ENCODE measurements around the gene JAG1. TPM values are rescaled to one million over a fixed set of nuclear protein-coding genes. Genes with fewer than 3 reads are reported as not detected.
A peak's percentile ranks its signal among the peaks of the same experiment; 100 is the strongest.

The JAG1 gene
- total RNA-seq, 4 donors from 2014 or later: 34.3 to 81.9 (median 45.7) TPM

- Histone ChIP-seq H3K36me3 (no peaks in the 10 kb centered on the region), H3K4me3 (no peak overlapping the region), H3K9me3 (no peaks in the 10 kb centered on the region), H3K4me1 (no peaks in the 10 kb centered on the region), H3K27me3 (no peaks in the 10 kb centered on the region), H3K27ac (no peak overlapping the region)
- 88 to 98% methylated on average over 7 of the region's 7 CpGs for WGBS, 2 donors (ENCODE audit: low coverage in 1 of 2)
- no peak for TF ChIP-seq CTCF (IDR thresholded peaks at IDR 0.05)
- TF ChIP-seq POLR2AphosphoS5 (IDR thresholded peaks at IDR 0.05): no peak
- no peak for TF ChIP-seq EP300 (IDR thresholded peaks at IDR 0.05)
- TF ChIP-seq POLR2A (IDR thresholded peaks at IDR 0.05): no peak
- ATAC-seq: no peak
Observed at GRCh38 chr20:10708351-10709185, 34.8 kb upstream of the JAG1 start.

GRCh38 chr20:10707791-10708190 lies 34.0 kb upstream of the JAG1 start:
- Histone ChIP-seq H3K36me3 (no peaks in the 10 kb centered on the region), H3K27me3 (no peaks in the 10 kb centered on the region), H3K9me3 (no peaks in the 10 kb centered on the region), H3K27ac (no peak overlapping the region), H3K4me3 (no peak overlapping the region), H3K4me1 (no peaks in the 10 kb centered on the region)
- no peak for ATAC-seq
- 58 to 83% methylated on average over 1 of the region's 1 CpG for WGBS, 2 donors (ENCODE audit: low coverage in 1 of 2)
- TF ChIP-seq CTCF (IDR thresholded peaks at IDR 0.05): no peak
- no peak for TF ChIP-seq POLR2A (IDR thresholded peaks at IDR 0.05)
- TF ChIP-seq POLR2AphosphoS5 (IDR thresholded peaks at IDR 0.05): no peak

- TF ChIP-seq POLR2AphosphoS5 (IDR thresholded peaks at IDR 0.05) (peak; percentile 51), CTCF (IDR thresholded peaks at IDR 0.05) (no peak), POLR2A (IDR thresholded peaks at IDR 0.05) (no peak), EP300 (IDR thresholded peaks at IDR 0.05) (no peak)
- Histone ChIP-seq H3K4me3 (no peak overlapping the region), H3K27me3 (no peaks in the 10 kb centered on the region), H3K4me1 (no peaks in the 10 kb centered on the region), H3K27ac (no peak overlapping the region), H3K9me3 (no peaks in the 10 kb centered on the region), H3K36me3 (no peaks in the 10 kb centered on the region)
- ATAC-seq: no peak
- 76 to 80% methylated on average over 4 of the region's 4 CpGs for WGBS, 2 donors (ENCODE audit: low coverage in 1 of 2)
Observed at GRCh38 chr20:10707068-10707467, 33.3 kb upstream of the JAG1 start.

GRCh38 chr20:10706460-10706811 lies 32.6 kb upstream of the JAG1 start:
- TF ChIP-seq CTCF (IDR thresholded peaks at IDR 0.05) (no peak), EP300 (IDR thresholded peaks at IDR 0.05) (no peak), POLR2AphosphoS5 (IDR thresholded peaks at IDR 0.05) (no peak), POLR2A (IDR thresholded peaks at IDR 0.05) (no peak)
- Histone ChIP-seq H3K27me3 (no peaks in the 10 kb centered on the region), H3K27ac (no peak overlapping the region), H3K4me3 (no peak overlapping the region), H3K9me3 (no peaks in the 10 kb centered on the region), H3K4me1 (no peaks in the 10 kb centered on the region), H3K36me3 (no peaks in the 10 kb centered on the region)
- WGBS, 2 donors (ENCODE audit: low coverage in 1 of 2): 94% methylated on average over 12 of the region's 12 CpGs
- no peak for ATAC-seq

- no peak overlapping the region for H3K4me3 ChIP-seq
Observed at GRCh38 chr20:10705801-10706459, 32.1 kb upstream of the JAG1 start.

More at GRCh38 chr20:10705801-10706459, 32.1 kb upstream of the JAG1 start:
- TF ChIP-seq POLR2AphosphoS5 (IDR thresholded peaks at IDR 0.05) (no peak), POLR2A (IDR thresholded peaks at IDR 0.05) (no peak), CTCF (IDR thresholded peaks at IDR 0.05) (no peak), EP300 (IDR thresholded peaks at IDR 0.05) (no peak)
- H3K9me3 ChIP-seq: no peaks in the 10 kb centered on the region
- WGBS, 2 donors (ENCODE audit: low coverage in 1 of 2): 90 to 93% methylated on average over 5 to 14 of the region's 16 CpGs
- no peaks in the 10 kb centered on the region for H3K36me3 ChIP-seq
- H3K4me1 ChIP-seq: no peaks in the 10 kb centered on the region
- H3K27ac ChIP-seq: no peak overlapping the region
- no peak for ATAC-seq
- H3K27me3 ChIP-seq: no peaks in the 10 kb centered on the region
